ENCODE data around the gene FAH. TPM values are rescaled to one million over a fixed set of nuclear protein-coding genes. Genes with fewer than 3 reads are reported as not detected.

The FAH gene
- total and polyA plus RNA-seq, 8 donors: 7.6 to 40.6 (median 18.9) TPM

- TF ChIP-seq EP300 (IDR thresholded peaks at IDR 0.05) (no peak), POLR2AphosphoS5 (IDR thresholded peaks at IDR 0.05) (no peak), CTCF (IDR thresholded peaks at IDR 0.05) (no peak), POLR2A (IDR thresholded peaks at IDR 0.05) (no peak)
- intact Hi-C loops (cut with DNase I; ENCODE audit: low total_unique reads): no loop called here
Observed at GRCh38 chr15:80219955-80220354, 67.2 kb downstream of the FAH start.

GRCh38 chr15:80228959-80229610 lies 76.3 kb downstream of the FAH start:
- H3K4me1 ChIP-seq: no peaks in the 10 kb centered on the region
- H3K36me3 ChIP-seq: no peaks in the 10 kb centered on the region
- peaks cover 0 to 4% (median 0%) of the 10 kb centered on the region in 3 donors for H3K27me3 ChIP-seq
- intact Hi-C loops (cut with DNase I; ENCODE audit: low total_unique reads): no loop called here
- WGBS, 5 donors: 82 to 92% (median 86%) methylated on average over 7 of the region's 7 CpGs
- TF ChIP-seq POLR2A (IDR thresholded peaks at IDR 0.05) (no peak), EP300 (IDR thresholded peaks at IDR 0.05) (no peak), POLR2AphosphoS5 (IDR thresholded peaks at IDR 0.05) (no peak), CTCF (IDR thresholded peaks at IDR 0.05) (no peak)
- DNase-seq: no peak
- no peak overlapping the region for H3K27ac ChIP-seq
- no peak overlapping the region for H3K4me3 ChIP-seq
- H3K9me3 ChIP-seq: no peaks in the 10 kb centered on the region

More at GRCh38 chr15:80219955-80220354, 67.2 kb downstream of the FAH start:
- no peaks in the 10 kb centered on the region for H3K36me3 ChIP-seq
- no peaks in the 10 kb centered on the region for H3K9me3 ChIP-seq
- H3K4me1 ChIP-seq: no peaks in the 10 kb centered on the region
- H3K4me3 ChIP-seq: no peak overlapping the region
- H3K27ac ChIP-seq: no peak overlapping the region
- no peaks in the 10 kb centered on the region for H3K27me3 ChIP-seq
- 87 to 98% (median 93%) methylated on average over 2 of the region's 2 CpGs for WGBS, 5 donors
- no peak for DNase-seq

- H3K4me3 ChIP-seq: no peak overlapping the region
- 69 to 81% (median 79%) methylated on average over 2 of the region's 2 CpGs for WGBS, 5 donors
- DNase-seq: no peak
- peaks cover 0 to 18% (median 0%) of the 10 kb centered on the region in 3 donors for H3K27me3 ChIP-seq
- TF ChIP-seq POLR2A (IDR thresholded peaks at IDR 0.05) (no peak), CTCF (IDR thresholded peaks at IDR 0.05) (no peak), EP300 (IDR thresholded peaks at IDR 0.05) (no peak), POLR2AphosphoS5 (IDR thresholded peaks at IDR 0.05) (no peak)
- no peaks in the 10 kb centered on the region for H3K9me3 ChIP-seq
- H3K36me3 ChIP-seq: no peaks in the 10 kb centered on the region
- intact Hi-C loops (cut with DNase I; ENCODE audit: low total_unique reads): no loop called here
- H3K4me1 ChIP-seq: no peaks in the 10 kb centered on the region
- H3K27ac ChIP-seq: no peak overlapping the region
Observed at GRCh38 chr15:80231371-80231770, 78.6 kb downstream of the FAH start.

- Histone ChIP-seq H3K27me3 (peaks cover 0 to 18% (median 0%) of the 10 kb centered on the region in 3 donors), H3K9me3 (no peaks in the 10 kb centered on the region), H3K27ac (no peak overlapping the region), H3K4me3 (no peak overlapping the region), H3K4me1 (no peaks in the 10 kb centered on the region), H3K36me3 (no peaks in the 10 kb centered on the region)
- intact Hi-C loops (cut with DNase I; ENCODE audit: low total_unique reads): no loop called here
- DNase-seq: no peak
- TF ChIP-seq POLR2A (IDR thresholded peaks at IDR 0.05) (no peak), EP300 (IDR thresholded peaks at IDR 0.05) (no peak), CTCF (IDR thresholded peaks at IDR 0.05) (no peak), POLR2AphosphoS5 (IDR thresholded peaks at IDR 0.05) (no peak)
- WGBS, 5 donors: 47 to 74% (median 63%) methylated on average over 8 to 9 of the region's 9 CpGs
Observed at GRCh38 chr15:80233581-80233980, 80.8 kb downstream of the FAH start.
